ENCODE data around the gene CPEB4.

Gene CPEB4

DNA sequence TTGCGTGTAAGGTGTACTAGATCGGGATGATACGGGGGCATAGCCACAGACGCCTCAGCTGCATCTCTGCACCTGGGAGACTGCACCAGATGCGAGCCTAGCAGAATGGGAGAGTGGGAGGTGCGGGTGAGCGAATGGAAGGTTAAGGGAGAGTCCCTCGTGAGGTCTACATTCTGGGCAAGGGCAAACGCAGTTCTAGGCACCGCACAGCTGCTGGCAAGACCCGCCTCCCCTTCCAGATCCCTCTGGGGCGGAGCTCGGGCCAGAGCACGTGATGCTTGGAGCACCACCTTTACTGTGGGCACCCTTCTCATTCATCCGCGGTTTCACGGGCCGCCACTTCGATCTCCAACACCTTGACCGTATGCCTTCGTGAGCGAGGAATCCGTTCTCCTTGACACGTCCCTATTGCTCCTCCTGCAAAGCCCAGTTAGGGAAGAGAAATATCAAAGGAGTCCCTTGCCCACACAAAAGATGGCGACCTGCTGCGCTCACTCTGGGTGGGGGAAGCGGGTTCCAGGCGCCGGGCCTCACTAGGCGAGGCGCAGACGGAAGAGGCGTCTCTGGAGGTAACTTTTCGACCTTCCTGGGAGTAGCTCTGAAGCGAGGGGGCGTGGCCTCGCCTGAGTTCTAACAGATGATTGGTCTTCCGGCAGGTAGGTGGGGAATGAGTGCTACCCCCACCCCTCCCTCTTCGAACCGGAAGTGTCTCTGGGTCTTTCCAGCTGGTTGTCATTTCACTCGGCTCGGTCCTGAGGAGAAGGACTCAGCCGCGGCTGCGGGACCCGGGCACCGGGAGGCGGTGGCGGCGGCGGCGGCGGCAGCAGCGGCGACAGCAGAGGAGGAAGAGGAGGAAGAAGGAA lies at the start of gene CPEB4:
CPEB4 (plus strand) TSS at position 740 of the 863 bp plus-strand sequence. CDS start 1,385 bp downstream, outside the sequence.
- peaks cover 10% of the 10 kb centered on the region for H3K4me1 ChIP-seq (ENCODE audit: control insufficient read depth, insufficient read depth, low read length)
- H3K9ac ChIP-seq (ENCODE audit: low read length in 2 of 2) = peak within 1 kb of the TSS; percentile 90 to 91
- H3K4me3 ChIP-seq (ENCODE audit: low read length in 2 of 2) = peak within 1 kb of the TSS; percentile 84 to 90
- no peaks in the 10 kb centered on the region for H3K27me3 ChIP-seq (ENCODE audit: control insufficient read depth in 1 of 2, insufficient read depth in 2 of 2, low read length in 2 of 2)
- H3K9me3 ChIP-seq (ENCODE audit: control insufficient read depth in 2 of 2, low read length in 2 of 2) = no peaks in the 10 kb centered on the region
- no peaks in the 10 kb centered on the region for H3K36me3 ChIP-seq (ENCODE audit: control insufficient read depth in 2 of 2, insufficient read depth in 2 of 2, low read length in 2 of 2)
- H3K27ac ChIP-seq (ENCODE audit: low read length) = peak within 1 kb of the TSS; percentile 82

DNA sequence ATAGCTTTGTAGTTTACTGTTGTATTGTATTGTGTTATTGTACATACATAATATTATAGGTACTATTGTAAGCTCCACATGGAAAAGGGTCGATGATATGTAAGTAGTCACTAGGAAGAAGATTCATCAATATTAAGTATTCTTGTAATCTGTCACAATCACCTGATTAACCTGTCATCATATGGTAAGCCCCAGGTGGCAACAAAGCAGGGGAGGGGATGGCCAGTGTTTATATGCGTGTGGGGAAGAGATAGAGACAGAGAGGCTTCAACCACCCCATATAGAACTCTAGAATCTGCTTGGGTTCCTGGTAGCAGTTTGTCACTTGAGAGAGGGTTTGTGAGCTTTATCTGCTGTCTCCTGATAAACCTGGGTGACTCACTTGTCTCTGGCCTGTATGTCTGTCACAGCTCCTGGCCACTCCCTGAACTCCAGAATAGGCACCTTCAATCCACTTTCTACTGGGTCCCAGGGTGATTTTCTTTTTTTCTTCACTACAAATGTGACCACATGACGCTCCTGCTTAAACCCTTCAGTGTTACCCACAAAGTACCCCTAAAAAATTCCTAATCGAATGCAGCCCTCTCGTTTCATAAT lies 48.9 kb upstream of the CPEB4 start:
- no peak overlapping the region for H3K4me3 ChIP-seq (ENCODE audit: low read length in 2 of 2)

DNA sequence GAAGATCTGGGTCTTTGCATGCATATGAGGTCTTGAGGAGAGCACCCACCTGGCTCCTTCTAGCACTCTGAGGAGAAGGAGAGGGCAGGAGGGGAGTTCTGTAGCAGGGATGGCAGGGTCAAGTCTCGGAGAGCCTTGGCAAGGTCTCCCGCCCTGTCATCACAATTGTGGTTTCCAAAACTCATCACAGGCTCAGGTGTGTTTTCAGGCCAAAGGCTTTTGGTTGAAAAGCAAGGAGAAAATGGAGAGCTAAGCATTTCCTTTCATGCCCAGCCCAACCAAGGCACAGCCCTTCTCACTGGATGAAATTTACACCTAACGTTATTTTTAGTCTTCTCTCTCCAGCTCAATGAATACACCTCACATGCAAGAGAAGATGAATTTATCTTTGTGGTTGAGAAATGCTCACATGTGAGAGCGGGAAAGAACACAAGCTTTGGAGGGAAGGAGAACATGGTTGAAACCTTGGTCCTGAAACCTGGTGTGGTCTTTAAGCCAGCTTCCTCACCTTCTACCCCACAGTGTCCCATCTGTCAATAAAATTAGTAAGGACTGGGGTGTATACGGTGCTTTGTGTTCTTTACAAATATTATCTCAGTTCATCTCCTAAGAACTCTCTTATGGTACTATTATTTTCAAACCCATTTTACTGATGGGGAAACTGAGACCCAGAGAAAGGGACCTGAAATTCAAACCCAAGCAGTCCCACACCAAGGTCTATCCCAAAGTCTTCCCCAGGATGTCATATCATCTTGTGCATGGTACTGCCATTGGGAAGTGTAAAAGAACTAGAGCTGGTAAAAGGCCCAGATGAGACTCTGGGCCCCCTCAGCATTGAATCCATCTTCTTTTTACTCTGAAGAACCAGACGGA lies 47.8 kb upstream of the CPEB4 start:
- Histone ChIP-seq H3K36me3 (ENCODE audit: control insufficient read depth in 2 of 2, insufficient read depth in 2 of 2, low read length in 2 of 2) (no peaks in the 10 kb centered on the region), H3K27me3 (ENCODE audit: control insufficient read depth in 1 of 2, insufficient read depth in 2 of 2, low read length in 2 of 2) (no peaks in the 10 kb centered on the region), H3K27ac (ENCODE audit: low read length) (no peak overlapping the region), H3K4me1 (ENCODE audit: control insufficient read depth, insufficient read depth, low read length) (no peaks in the 10 kb centered on the region), H3K4me3 (ENCODE audit: low read length in 2 of 2) (no peak overlapping the region), H3K9ac (ENCODE audit: low read length in 2 of 2) (no peak overlapping the region), H3K9me3 (ENCODE audit: control insufficient read depth in 2 of 2, low read length in 2 of 2) (no peaks in the 10 kb centered on the region)

More for the DNA sequence above, 48.9 kb upstream of the CPEB4 start:
- Histone ChIP-seq H3K36me3 (ENCODE audit: control insufficient read depth in 2 of 2, insufficient read depth in 2 of 2, low read length in 2 of 2) (no peaks in the 10 kb centered on the region), H3K4me1 (ENCODE audit: control insufficient read depth, insufficient read depth, low read length) (no peaks in the 10 kb centered on the region), H3K27me3 (ENCODE audit: control insufficient read depth in 1 of 2, insufficient read depth in 2 of 2, low read length in 2 of 2) (no peaks in the 10 kb centered on the region), H3K27ac (ENCODE audit: low read length) (no peak overlapping the region), H3K9me3 (ENCODE audit: control insufficient read depth in 2 of 2, low read length in 2 of 2) (no peaks in the 10 kb centered on the region), H3K9ac (ENCODE audit: low read length in 2 of 2) (no peak overlapping the region)

DNA sequence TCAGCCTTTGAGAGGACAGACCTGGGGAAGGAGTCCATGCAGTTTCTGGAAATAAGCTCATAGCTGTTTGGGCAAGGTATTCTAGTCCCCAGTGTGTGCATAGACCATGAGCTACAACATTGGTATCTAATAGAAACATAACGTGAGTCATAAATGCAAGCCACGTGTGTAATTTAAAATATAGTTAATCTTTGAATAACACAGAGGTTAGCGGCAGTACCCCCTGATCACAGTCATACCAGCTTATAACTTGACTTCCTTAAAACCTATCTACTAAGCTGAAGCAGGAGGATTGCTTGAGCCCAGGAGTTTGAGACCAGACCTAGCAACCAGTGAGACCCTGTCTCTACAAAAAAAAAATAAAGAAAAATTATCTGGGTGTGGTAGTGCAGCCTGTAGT lies 46.4 kb upstream of the CPEB4 start:
- Histone ChIP-seq H3K27me3 (ENCODE audit: control insufficient read depth in 1 of 2, insufficient read depth in 2 of 2, low read length in 2 of 2) (no peaks in the 10 kb centered on the region), H3K9ac (ENCODE audit: low read length in 2 of 2) (no peak overlapping the region), H3K4me1 (ENCODE audit: control insufficient read depth, insufficient read depth, low read length) (no peaks in the 10 kb centered on the region), H3K4me3 (ENCODE audit: low read length in 2 of 2) (no peak overlapping the region), H3K9me3 (ENCODE audit: control insufficient read depth in 2 of 2, low read length in 2 of 2) (no peaks in the 10 kb centered on the region), H3K36me3 (ENCODE audit: control insufficient read depth in 2 of 2, insufficient read depth in 2 of 2, low read length in 2 of 2) (no peaks in the 10 kb centered on the region), H3K27ac (ENCODE audit: low read length) (no peak overlapping the region)

DNA sequence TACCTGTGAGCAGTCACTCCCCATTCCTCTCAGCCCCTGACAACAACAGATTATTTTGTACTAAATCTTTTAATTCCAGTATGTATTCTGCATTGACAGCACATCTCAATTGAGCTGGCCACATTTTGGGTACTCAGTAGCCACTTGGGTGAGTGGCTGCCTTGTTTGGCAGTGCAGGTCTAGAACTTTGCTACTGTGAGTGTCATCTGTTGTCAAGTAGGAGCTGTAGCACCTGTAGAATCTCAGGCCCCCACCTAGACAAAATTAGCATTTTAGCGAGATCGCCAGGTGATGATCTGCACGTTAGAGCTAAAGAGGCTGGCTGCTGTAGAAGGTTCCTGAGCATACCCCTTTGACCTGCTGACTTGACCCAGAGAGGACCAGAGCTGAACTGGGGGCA lies 44.4 kb upstream of the CPEB4 start:
- no peak overlapping the region for H3K4me3 ChIP-seq (ENCODE audit: low read length in 2 of 2)
- no peaks in the 10 kb centered on the region for H3K36me3 ChIP-seq (ENCODE audit: control insufficient read depth in 2 of 2, insufficient read depth in 2 of 2, low read length in 2 of 2)
- H3K27me3 ChIP-seq (ENCODE audit: control insufficient read depth in 1 of 2, insufficient read depth in 2 of 2, low read length in 2 of 2) = no peaks in the 10 kb centered on the region
- H3K9me3 ChIP-seq (ENCODE audit: control insufficient read depth in 2 of 2, low read length in 2 of 2) = peaks cover 0 to 7% of the 10 kb centered on the region in 2 donors
- no peak overlapping the region for H3K27ac ChIP-seq (ENCODE audit: low read length)
- H3K4me1 ChIP-seq (ENCODE audit: control insufficient read depth, insufficient read depth, low read length) = no peaks in the 10 kb centered on the region
- H3K9ac ChIP-seq (ENCODE audit: low read length in 2 of 2) = no peak overlapping the region

DNA sequence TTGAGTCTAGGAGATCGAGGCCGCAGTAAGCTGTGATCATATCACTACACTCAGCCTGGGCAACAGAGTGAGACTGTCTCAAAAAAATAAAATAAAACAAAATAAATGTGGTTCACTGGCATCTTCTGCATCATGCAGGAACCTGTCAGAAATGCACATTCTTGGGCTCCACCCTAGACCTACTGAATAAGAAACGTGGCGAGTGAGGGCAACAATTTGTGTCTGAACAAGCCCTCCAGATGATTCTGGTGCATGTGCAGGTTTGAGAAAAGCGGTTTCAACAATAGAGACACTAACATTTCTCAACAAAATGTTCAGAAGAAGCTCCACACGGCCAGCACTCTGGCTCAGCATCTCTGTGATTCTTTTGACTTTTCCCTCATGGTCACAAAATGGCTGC lies 42.8 kb upstream of the CPEB4 start:
- H3K4me1 ChIP-seq (ENCODE audit: control insufficient read depth, insufficient read depth, low read length) = no peaks in the 10 kb centered on the region
- no peaks in the 10 kb centered on the region for H3K36me3 ChIP-seq (ENCODE audit: control insufficient read depth in 2 of 2, insufficient read depth in 2 of 2, low read length in 2 of 2)

DNA sequence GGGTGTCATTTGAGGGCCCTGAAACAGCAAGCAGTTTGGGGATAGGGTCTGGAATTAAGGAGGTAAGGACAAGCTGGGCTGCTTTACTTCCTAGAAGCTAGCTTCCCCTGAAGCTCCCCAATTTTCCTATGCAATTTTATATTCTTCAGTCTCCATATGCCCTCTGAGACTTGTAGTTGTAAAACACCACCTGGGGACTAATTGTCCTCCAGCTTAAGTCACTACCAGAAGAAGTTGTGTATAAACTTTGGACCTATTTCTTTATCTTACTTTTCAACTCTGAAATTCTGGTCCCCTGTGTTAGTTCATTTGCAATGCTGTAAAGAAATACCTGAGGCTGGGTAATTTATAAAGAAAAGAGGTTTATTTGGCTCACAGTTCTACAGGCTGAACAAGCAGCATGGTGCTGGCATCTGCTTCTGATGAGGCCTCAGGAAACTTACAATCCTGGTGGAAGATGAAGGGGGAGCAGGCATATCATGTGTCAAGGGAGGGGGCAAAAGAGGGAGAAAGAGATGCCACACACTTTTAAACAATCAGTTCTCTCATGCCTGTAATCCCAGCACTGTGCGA lies 41.1 kb upstream of the CPEB4 start:
- Histone ChIP-seq H3K27me3 (ENCODE audit: control insufficient read depth in 1 of 2, insufficient read depth in 2 of 2, low read length in 2 of 2) (no peaks in the 10 kb centered on the region), H3K9me3 (ENCODE audit: control insufficient read depth in 2 of 2, low read length in 2 of 2) (peaks cover 0 to 12% of the 10 kb centered on the region in 2 donors), H3K4me1 (ENCODE audit: control insufficient read depth, insufficient read depth, low read length) (no peaks in the 10 kb centered on the region), H3K27ac (ENCODE audit: low read length) (no peak overlapping the region), H3K9ac (ENCODE audit: low read length in 2 of 2) (no peak overlapping the region), H3K4me3 (ENCODE audit: low read length in 2 of 2) (no peak overlapping the region), H3K36me3 (ENCODE audit: control insufficient read depth in 2 of 2, insufficient read depth in 2 of 2, low read length in 2 of 2) (no peaks in the 10 kb centered on the region)

More for the DNA sequence above, 42.8 kb upstream of the CPEB4 start:
- Histone ChIP-seq H3K27me3 (ENCODE audit: control insufficient read depth in 1 of 2, insufficient read depth in 2 of 2, low read length in 2 of 2) (no peaks in the 10 kb centered on the region), H3K9me3 (ENCODE audit: control insufficient read depth in 2 of 2, low read length in 2 of 2) (peaks cover 0 to 12% of the 10 kb centered on the region in 2 donors), H3K4me3 (ENCODE audit: low read length in 2 of 2) (no peak overlapping the region), H3K9ac (ENCODE audit: low read length in 2 of 2) (no peak overlapping the region), H3K27ac (ENCODE audit: low read length) (no peak overlapping the region)

DNA sequence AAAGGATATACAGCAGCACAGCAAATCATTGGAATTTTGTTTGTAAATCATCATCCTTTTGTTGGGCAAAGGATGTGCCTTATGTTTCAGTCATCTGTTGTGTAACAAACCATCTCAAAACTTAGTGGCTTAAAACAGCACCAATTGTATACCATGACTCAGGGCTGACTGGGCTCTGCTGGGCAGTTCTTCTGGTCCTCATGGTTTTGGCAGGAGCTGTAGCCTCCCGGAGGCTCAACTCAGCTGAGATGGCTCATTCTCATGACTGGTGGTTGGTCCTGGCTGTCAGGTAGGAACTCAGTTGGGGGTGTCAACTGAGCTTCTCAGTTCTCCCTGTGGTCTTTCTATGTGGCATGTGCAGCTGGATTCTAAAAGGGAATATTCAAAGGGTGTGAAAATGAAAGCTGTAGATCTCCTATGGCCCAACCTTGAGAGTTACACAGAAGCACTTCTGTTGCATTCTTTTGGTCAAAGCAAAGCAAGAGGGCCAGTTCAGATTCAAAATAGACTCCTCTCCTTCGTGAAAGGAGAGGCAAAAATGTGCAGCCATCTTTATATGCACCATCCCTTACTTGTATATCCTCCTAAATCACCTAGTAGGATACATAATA lies 39.1 kb upstream of the CPEB4 start:
- Histone ChIP-seq H3K36me3 (ENCODE audit: control insufficient read depth in 2 of 2, insufficient read depth in 2 of 2, low read length in 2 of 2) (no peaks in the 10 kb centered on the region), H3K27me3 (ENCODE audit: control insufficient read depth in 1 of 2, insufficient read depth in 2 of 2, low read length in 2 of 2) (no peaks in the 10 kb centered on the region), H3K4me1 (ENCODE audit: control insufficient read depth, insufficient read depth, low read length) (no peaks in the 10 kb centered on the region), H3K4me3 (ENCODE audit: low read length in 2 of 2) (no peak overlapping the region), H3K9me3 (ENCODE audit: control insufficient read depth in 2 of 2, low read length in 2 of 2) (peaks cover 0 to 12% of the 10 kb centered on the region in 2 donors), H3K9ac (ENCODE audit: low read length in 2 of 2) (no peak overlapping the region), H3K27ac (ENCODE audit: low read length) (no peak overlapping the region)

DNA sequence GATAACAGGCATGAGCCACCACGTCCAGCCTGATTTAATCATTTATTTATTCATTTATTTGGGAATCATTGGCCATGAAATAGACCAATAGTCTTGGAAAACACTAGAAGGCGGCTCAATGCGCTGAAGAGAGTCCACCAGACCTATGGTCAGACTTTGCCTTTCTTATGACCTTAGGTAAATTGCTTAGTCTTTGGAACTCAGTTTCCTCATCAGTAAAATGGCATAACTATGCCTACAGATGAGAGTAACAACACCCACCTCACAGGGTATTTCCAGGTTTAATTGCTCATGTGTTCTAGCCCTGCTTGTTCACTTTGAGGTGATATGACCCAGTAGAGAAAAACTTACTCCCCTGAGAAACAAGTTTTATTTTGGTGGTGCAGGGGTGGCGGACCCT lies 38.2 kb upstream of the CPEB4 start:
- Histone ChIP-seq H3K27me3 (ENCODE audit: control insufficient read depth in 1 of 2, insufficient read depth in 2 of 2, low read length in 2 of 2) (no peaks in the 10 kb centered on the region), H3K27ac (ENCODE audit: low read length) (no peak overlapping the region), H3K9me3 (ENCODE audit: control insufficient read depth in 2 of 2, low read length in 2 of 2) (peaks cover 0 to 12% of the 10 kb centered on the region in 2 donors), H3K4me1 (ENCODE audit: control insufficient read depth, insufficient read depth, low read length) (no peaks in the 10 kb centered on the region), H3K9ac (ENCODE audit: low read length in 2 of 2) (no peak overlapping the region), H3K4me3 (ENCODE audit: low read length in 2 of 2) (no peak overlapping the region), H3K36me3 (ENCODE audit: control insufficient read depth in 2 of 2, insufficient read depth in 2 of 2, low read length in 2 of 2) (no peaks in the 10 kb centered on the region)

DNA sequence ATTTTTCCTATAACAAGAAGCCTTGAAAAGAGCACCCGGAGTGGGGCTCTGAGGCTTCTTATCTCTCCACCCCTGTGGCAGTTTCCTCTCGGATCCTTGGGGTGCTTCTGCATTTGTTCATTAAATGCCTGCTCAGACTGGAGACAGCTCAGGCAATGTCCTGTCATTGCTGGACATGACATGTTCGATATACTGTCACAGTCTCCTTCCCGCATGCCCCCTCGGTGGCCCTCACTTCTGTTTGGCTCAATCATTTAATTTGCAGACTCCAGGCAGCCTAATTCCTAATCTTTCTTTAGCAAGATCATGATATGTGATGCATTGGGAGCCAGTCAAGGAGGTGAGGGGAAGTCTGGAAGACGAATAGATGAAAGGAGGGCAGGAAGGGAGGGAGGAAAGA lies 37.5 kb upstream of the CPEB4 start:
- Histone ChIP-seq H3K27ac (ENCODE audit: low read length) (no peak overlapping the region), H3K36me3 (ENCODE audit: control insufficient read depth in 2 of 2, insufficient read depth in 2 of 2, low read length in 2 of 2) (no peaks in the 10 kb centered on the region), H3K4me3 (ENCODE audit: low read length in 2 of 2) (no peak overlapping the region), H3K27me3 (ENCODE audit: control insufficient read depth in 1 of 2, insufficient read depth in 2 of 2, low read length in 2 of 2) (no peaks in the 10 kb centered on the region), H3K9ac (ENCODE audit: low read length in 2 of 2) (no peak overlapping the region), H3K4me1 (ENCODE audit: control insufficient read depth, insufficient read depth, low read length) (no peaks in the 10 kb centered on the region), H3K9me3 (ENCODE audit: control insufficient read depth in 2 of 2, low read length in 2 of 2) (peaks cover 0 to 12% of the 10 kb centered on the region in 2 donors)

Measured in stomach smooth muscle (tissue), 2 donors.